DND-41 (cell line): ENCODE measurements around the gene RDH16.

Experiments used
- ATAC-seq: fragments of 200-7000 bp; cut with Tn5 transposase; 3 replicates; pipeline ENCODE4 v1.9.1; 2021; ENCODE audit warnings: low read depth; ENCODE audit not compliant: insufficient read depth
- DNase-seq: peaks from one replicate; pipeline ENCODE4 v3.0.0-alpha.2; 2020
- H2AFZ ChIP-seq: 2 replicates; pipeline ENCODE4 v1.6.0; 2012; ENCODE audit warnings: low read depth, low read length
- H3K27ac ChIP-seq: 2 replicates; pipeline ENCODE4 v1.5.1; 2012; ENCODE audit warnings: low read length, inconsistent platforms
- H3K27me3 ChIP-seq: fragments of 200-600 bp; sonication (generic); 2 replicates; pipeline ENCODE4 v1.6.0; 2012; ENCODE audit warnings: low read length, mild to moderate bottlenecking, inconsistent platforms; ENCODE audit not compliant: insufficient read depth, poor library complexity
- H3K36me3 ChIP-seq: 2 replicates; pipeline ENCODE4 v1.5.1; 2012; ENCODE audit warnings: low read length, inconsistent platforms; ENCODE audit not compliant: insufficient read depth
- H3K4me1 ChIP-seq: 2 replicates; pipeline ENCODE4 v1.5.1; 2012; ENCODE audit warnings: mild to moderate bottlenecking, low read length; ENCODE audit not compliant: insufficient read depth
- H3K4me2 ChIP-seq: 2 replicates; pipeline ENCODE4 v1.6.0; 2012; ENCODE audit warnings: mild to moderate bottlenecking, moderate library complexity, low read length, inconsistent platforms; ENCODE audit not compliant: insufficient read depth
- H3K4me3 ChIP-seq, 2 experiments: fragments of 200-600 bp in 1 of 2; shearing (Covaris generic) in 1 of 2; 2 replicates each; pipeline ENCODE4 v1.5.1; 2012 to 2016; ENCODE audit warnings: inconsistent platforms in 2 of 2, low read length in 2 of 2, mild to moderate bottlenecking in 2 of 2, low read depth in 1 of 2, moderate library complexity in 1 of 2
- H3K79me2 ChIP-seq: 2 replicates; pipeline ENCODE4 v1.6.0; 2012; ENCODE audit warnings: low read length, inconsistent platforms; ENCODE audit not compliant: insufficient read depth
- H3K9ac ChIP-seq: 2 replicates; pipeline ENCODE4 v1.6.0; 2012; ENCODE audit warnings: low read depth, mild to moderate bottlenecking, inconsistent platforms, low read length, moderate library complexity
- H3K9me3 ChIP-seq: 2 replicates; pipeline ENCODE4 v1.5.1; 2012; ENCODE audit warnings: low read length, moderate library complexity, mild to moderate bottlenecking, inconsistent platforms; ENCODE audit not compliant: insufficient read depth, severe bottlenecking
- H4K20me1 ChIP-seq: 2 replicates; pipeline ENCODE4 v1.6.0; 2012; ENCODE audit warnings: low read length; ENCODE audit not compliant: insufficient read depth
- CTCF ChIP-seq: IDR thresholded peaks from 2 replicates; pipeline ENCODE4 v1.5.1; 2012; ENCODE audit warnings: borderline replicate concordance, low read length, moderate library complexity, mild to moderate bottlenecking; ENCODE audit not compliant: poor library complexity, severe bottlenecking; ENCODE audit errors: extremely low read depth
- EZH2 ChIP-seq: IDR thresholded peaks from 3 replicates; pipeline ENCODE4 v1.6.1; 2012; ENCODE audit warnings: borderline replicate concordance, low read depth, mild to moderate bottlenecking, moderate library complexity, low read length, inconsistent platforms; ENCODE audit not compliant: severe bottlenecking

RDH16 gene

GRCh38 chr12:57000393-57000792 lies 43.0 kb upstream of the RDH16 start:
- Histone ChIP-seq H3K27me3 (no peaks in the 10 kb centered on the region), H4K20me1 (peaks cover 65% of the 10 kb centered on the region), H3K4me3 (no peak overlapping the region), H3K36me3 (peaks cover 61% of the 10 kb centered on the region), H3K27ac (no peak overlapping the region), H3K4me2 (no peak overlapping the region), H3K9ac (no peak overlapping the region), H3K79me2 (peaks cover 57% of the 10 kb centered on the region), H3K9me3 (no peaks in the 10 kb centered on the region), H2AFZ (no peak overlapping the region), H3K4me1 (peaks cover 14% of the 10 kb centered on the region)
- ATAC-seq (no peak), DNase-seq (no peak)
- TF ChIP-seq CTCF (no peak), EZH2 (no peak)

GRCh38 chr12:56999456-56999855 lies 42.0 kb upstream of the RDH16 start:
- Histone ChIP-seq H4K20me1 (peaks cover 57% of the 10 kb centered on the region), H3K79me2 (peaks cover 48% of the 10 kb centered on the region), H3K36me3 (peaks cover 60% of the 10 kb centered on the region), H3K4me2 (no peak overlapping the region), H3K27me3 (no peaks in the 10 kb centered on the region), H3K9me3 (no peaks in the 10 kb centered on the region), H3K9ac (no peak overlapping the region), H3K27ac (no peak overlapping the region), H2AFZ (no peak overlapping the region), H3K4me1 (peaks cover 5% of the 10 kb centered on the region), H3K4me3 (no peak overlapping the region)
- no peak for DNase-seq
- no peak for ATAC-seq
- TF ChIP-seq CTCF: no peak
- no peak for TF ChIP-seq EZH2

GRCh38 chr12:56998981-56999380 lies 41.6 kb upstream of the RDH16 start:
- Histone ChIP-seq H2AFZ (no peak overlapping the region), H3K27ac (no peak overlapping the region), H3K4me2 (no peak overlapping the region), H3K4me3 (no peak overlapping the region), H3K27me3 (no peaks in the 10 kb centered on the region), H4K20me1 (peaks cover 52% of the 10 kb centered on the region), H3K36me3 (peaks cover 55% of the 10 kb centered on the region), H3K9ac (no peak overlapping the region), H3K9me3 (no peaks in the 10 kb centered on the region), H3K4me1 (peaks cover 3% of the 10 kb centered on the region; the same call in 1 of the 2 replicates), H3K79me2 (peaks cover 43% of the 10 kb centered on the region)
- ATAC-seq: no peak
- no peak for DNase-seq
- TF ChIP-seq EZH2 (no peak), CTCF (no peak)

- H3K27me3 ChIP-seq: no peaks in the 10 kb centered on the region
- no peak overlapping the region for H3K4me3 ChIP-seq
- ATAC-seq (no peak), DNase-seq (no peak)
- H3K79me2 ChIP-seq: peaks cover 36% of the 10 kb centered on the region
- H3K27ac ChIP-seq: no peak overlapping the region
- no peak for TF ChIP-seq EZH2
- no peak for TF ChIP-seq CTCF
- H3K4me2 ChIP-seq: no peak overlapping the region
- H4K20me1 ChIP-seq: peaks cover 49% of the 10 kb centered on the region
- no peaks in the 10 kb centered on the region for H3K9me3 ChIP-seq
- no peak overlapping the region for H2AFZ ChIP-seq
- peaks cover 49% of the 10 kb centered on the region for H3K36me3 ChIP-seq
- peaks cover 3% of the 10 kb centered on the region; the same call in 1 of the 2 replicates for H3K4me1 ChIP-seq
- no peak overlapping the region for H3K9ac ChIP-seq
Observed at GRCh38 chr12:56998316-56998715, 40.9 kb upstream of the RDH16 start.
